ENCODE data around the gene AGPAT3.

- TF ChIP-seq CTCF (IDR thresholded peaks at IDR 0.05) (no peak), POLR2A (IDR thresholded peaks at IDR 0.05) (no peak)
These were observed 19.6 kb upstream of the AGPAT3 start for GRCh38 chr21:43845386-43845785.
